Activated CD4-positive, alpha-beta T cell treated with anti-CD3 and anti-CD28 coated beads, Interleukin-2, amount 50 U/mL, for 16 hours (primary cell): ENCODE results near the gene UBA52.
"Not testable (repeated sequence)": the region's sequence is repeated elsewhere in the genome, so short reads cannot be mapped to it uniquely, and the experiment has no call there.

Source experiments
- DNase-seq: peaks from one replicate; pipeline ENCODE4 v3.0.0-alpha.2; 2020

UBA52 gene

DNA sequence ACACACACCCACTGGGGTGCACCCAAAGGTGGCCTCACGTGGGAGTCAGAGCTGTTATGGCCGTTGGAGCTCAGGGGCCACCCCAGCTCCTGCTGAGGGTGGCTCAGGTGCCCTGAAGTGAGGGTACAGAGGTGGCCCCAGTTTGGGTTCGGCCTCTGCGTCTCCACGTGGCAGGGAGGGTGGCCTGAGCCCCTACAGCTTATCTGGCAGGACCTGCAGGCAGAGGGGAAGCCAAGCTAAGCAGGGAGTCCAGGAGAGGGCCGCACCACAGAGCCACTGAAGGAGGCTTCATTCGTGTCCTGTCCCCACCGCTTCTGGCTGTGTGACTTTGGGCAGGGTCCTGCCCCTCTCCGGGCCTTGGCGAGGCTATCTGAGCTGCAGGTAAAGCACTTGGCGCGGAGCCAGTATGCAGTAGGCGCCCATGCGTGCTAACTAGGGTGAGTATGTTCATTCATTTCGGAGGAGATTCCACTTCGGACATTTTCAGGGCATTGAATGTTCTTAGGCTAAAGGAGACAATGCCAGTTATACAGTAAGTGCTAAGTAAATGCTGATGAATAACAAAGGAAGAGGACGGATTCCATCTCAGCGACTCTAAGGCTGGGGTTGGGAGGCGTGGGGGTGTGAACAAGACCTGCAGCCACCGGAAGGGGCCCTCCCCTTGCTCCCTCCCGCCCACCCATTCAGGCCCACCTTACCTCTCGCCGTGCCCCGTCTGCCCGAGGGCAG lies 21.9 kb downstream of the UBA52 start:
- DNase-seq: no peak

DNA sequence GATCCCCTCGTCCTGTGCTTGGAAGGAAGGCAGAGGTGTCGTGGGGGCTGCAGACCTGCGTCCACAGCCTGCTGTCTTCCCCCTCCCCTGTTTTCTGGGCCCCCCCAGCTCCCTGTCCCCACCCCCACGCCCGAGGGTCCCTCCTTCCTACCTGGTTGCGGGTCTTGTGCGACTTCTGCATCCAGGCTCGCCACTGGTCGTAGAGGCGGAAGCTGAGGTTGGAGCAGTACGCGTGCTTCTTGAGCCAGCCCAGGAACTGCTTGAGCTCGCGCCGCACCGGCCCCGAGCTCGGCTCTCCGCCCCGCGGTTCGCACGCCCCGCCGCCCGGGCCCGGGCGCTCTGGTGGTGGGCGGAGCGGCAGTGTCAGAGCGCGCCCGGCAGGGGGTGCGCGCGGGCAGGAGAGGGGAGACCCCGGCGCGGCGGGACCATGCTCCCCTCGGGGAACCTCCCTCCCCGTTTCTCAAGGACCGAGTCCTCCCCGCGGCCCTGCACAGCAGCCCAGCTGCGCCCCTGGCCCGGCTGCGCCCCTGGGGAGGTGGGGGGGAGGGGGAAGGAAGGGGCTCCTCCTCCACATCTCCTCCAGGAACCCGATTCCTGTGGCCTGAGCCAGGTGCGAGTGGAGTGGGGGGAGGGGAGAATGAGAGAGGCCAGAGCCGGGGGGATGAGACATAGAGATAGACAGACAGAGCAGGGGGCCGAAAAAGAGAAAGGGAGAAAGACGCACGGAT lies 22.6 kb downstream of the UBA52 start:
- DNase-seq: peak; percentile 65

DNA sequence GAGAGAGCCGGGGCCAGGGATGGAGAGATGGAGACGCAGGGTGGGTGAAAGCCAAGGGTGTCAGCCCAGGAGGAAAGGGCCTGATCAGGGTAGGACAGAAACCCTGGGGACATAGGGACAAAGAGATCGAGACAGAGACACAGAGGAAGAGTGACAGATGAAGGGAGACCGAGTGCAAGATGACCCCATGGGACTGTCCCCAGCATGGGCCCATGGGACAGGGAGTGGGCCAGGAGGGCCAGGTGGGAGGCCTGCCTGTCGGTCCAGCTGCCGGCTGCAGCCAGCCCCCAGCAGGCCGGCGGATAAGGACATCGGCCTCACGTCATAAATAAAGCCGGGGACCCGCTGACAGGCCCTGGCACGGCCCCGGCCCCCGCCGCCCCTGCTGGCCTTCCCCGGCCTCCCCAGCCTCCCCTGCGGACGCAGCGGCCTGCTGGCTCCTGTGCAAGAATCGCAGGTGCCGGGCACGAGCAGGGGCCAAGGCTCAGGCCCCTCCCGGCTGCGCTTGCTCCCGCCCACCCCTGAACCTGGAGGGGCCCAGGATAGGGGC lies 23.2 kb downstream of the UBA52 start:
- DNase-seq: no peak

DNA sequence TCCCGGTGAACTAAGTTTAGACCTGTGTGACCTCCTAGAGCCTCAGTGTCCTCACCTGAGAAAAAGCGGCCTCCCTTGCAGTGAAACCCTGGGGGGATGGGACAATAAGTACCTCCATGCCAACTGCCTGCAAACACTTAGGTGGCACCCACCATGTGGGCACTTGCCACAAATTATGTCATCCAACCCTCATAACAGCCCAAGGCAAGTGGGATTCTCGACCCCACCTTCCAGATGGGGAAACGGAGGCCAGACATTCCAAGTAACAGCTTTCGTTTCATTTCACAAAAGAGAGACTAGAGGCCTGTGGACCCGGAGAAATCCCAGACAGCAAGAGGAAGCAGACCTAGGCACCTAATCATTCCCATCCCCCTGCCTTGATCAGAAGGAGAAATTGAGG lies 23.8 kb downstream of the UBA52 start:
- no peak for DNase-seq

DNA sequence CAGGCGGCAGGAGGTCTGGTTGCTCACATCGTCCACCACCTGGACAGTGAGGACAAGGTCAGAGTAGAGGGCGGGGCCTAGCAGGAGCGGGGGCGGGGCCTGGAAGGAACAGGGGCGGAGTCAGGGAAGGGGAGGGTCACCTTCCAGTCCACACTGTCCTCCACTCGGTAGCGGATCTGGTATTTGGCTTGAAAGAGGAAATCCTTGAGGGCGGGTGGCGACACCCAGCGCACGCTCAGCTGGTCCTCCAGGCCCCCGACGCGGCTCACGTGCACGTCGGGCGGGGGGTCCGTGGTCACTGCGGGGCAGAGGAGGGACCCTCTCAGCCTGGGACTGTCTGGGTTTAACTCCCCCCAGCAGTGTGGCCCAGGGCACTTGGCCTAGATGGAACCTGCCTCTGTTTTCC lies 25.1 kb downstream of the UBA52 start:
- no peak for DNase-seq

DNA sequence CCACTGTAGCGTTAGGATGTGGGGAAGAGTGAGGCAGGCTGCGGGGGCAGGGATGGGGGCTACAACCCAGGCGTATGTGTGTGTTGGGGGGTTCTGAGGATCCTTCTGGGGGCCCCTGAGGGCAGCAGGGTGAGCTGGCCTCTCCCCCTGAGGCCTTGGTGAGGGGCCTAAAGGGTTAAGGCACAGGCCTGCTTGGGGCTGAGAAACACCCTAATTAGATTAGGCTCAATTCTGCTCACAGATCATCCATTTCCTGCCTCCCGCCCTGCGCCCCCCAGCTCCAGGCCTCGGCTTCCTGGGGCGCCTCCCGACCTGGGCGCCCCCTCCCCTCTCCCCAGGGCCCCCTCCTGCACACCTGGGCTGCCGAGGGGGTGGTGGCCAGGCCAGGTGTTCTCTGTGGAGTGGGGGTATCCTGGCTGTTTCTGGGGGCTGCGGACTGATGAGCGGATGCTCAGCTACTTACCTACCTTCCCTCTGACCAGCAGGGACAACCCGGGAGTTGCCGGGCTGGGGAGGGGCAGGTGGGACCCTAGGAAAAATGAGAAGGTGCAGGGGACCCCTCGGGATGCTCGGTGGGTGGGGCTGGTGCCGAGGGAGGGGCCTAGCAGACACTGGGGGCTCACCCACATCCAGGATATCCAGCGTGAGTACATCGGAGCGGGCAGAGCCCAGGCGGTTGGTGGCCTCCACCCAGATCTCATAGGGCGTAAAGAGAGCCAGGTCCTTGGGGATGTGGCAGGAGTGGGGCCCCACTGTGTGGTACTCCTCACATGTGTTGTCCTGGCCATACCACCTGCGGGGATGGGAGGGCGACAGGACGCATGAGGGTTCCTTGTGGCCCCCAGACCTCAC lies 26.4 kb downstream of the UBA52 start:
- no peak for DNase-seq

DNA sequence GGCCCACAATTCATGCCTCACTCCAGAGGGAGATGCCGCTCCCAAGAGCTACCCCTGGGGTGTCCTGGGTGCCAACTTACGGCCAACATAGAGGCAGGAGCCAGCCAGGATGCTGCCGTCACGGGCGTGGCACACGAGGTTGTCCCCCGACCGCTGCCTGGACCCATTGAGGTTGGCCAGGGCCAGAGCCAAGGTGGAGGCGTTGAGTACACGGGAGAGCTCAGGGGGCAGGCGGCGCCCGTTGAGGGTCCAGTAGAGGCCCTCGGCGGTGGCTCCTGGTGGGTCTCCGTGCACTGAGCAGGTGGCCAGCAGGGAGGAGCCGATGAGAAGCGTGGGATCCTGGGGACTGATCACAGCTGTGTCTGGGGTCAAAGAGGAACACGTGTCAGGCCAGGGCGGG lies 27.8 kb downstream of the UBA52 start:
- DNase-seq: no peak

DNA sequence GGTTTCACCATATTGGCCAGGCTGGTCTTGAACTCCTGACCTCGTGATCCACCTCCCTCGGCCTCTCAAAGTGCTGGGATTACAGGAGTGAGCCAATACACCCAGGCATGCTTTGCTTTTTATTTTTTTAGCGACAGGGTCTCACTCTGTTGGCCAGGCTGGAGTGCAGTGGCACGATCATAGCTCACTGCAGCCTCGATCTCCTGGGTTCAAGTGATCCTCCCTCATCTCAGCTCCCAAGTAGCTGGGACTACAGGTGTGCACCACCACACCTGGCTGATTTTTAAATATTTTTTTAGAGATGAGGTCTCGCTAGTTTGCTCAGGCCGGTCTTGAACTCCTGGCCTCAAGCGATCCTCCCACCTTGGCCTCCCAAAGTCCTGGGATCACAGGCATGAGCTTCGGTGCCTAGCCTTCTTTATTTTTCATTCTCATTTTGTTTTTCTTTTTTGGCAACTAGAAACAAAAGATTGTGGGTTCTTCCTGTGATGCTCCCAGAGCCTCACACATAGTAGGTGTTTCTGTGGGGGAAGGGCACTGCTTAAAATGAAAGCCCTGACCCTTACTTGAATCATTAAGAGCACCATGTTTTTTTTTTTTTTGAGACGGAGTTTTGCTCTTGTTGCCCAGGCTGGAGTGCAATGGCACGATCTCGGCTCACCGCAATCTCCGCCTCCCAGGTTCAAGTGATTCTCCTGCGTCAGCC lies 29.2 kb downstream of the UBA52 start:
- DNase-seq: not testable (repeated sequence)

DNA sequence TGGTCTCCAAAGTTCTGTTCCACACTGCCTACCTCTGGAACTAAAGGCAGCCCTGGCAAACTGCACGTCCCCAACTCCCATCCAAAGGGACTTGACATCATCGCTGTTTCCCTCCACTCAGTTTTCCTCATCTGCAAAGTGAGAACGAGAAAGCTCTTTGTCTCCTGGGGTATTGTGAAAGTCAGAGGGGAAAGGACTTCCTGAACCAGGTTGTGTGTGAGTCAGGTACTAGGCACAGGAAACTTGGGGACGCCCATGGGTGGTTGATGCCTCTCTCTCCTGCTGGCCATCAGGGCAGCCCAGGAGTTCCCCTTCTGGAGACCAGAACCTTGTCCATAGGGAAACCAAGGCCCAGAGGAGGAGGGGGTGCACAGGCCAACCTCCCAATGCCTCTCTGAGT lies 30.2 kb downstream of the UBA52 start:
- no peak for DNase-seq

DNA sequence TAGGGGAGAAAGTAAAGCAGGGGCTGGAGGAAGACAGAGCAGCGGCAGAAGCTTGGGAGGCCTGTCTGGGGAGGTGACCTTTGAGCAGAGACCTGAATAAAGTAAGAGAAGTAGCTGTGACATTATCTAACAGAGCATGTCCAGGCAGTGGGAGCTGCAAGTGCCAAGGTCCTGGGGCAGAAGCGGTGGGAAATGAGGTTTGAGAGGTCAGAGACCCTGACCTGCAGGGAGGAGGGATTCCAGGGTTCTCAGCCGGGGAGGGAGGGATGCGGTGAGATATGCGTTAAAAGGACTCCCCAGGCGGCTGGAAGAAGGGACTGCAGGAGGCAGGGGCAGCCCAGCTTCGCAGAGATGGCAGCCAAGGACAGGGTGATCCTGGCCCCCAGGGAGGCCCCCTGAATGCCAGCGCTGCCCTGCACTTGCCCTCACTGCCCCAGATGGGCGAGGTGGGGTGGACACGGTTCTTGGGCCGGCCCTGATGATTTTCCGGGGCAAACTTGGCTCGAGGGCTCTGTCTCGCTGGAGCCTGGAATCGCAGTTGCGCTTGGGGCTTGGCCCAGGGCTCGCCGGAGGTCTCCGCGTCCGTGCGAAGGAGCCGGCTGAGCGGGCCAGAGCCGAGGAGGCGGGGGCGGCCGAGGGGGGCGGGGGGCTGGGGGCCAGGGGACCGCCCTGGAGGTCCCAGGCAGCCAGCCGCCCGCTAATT lies 31.7 kb downstream of the UBA52 start:
- no peak for DNase-seq

DNA sequence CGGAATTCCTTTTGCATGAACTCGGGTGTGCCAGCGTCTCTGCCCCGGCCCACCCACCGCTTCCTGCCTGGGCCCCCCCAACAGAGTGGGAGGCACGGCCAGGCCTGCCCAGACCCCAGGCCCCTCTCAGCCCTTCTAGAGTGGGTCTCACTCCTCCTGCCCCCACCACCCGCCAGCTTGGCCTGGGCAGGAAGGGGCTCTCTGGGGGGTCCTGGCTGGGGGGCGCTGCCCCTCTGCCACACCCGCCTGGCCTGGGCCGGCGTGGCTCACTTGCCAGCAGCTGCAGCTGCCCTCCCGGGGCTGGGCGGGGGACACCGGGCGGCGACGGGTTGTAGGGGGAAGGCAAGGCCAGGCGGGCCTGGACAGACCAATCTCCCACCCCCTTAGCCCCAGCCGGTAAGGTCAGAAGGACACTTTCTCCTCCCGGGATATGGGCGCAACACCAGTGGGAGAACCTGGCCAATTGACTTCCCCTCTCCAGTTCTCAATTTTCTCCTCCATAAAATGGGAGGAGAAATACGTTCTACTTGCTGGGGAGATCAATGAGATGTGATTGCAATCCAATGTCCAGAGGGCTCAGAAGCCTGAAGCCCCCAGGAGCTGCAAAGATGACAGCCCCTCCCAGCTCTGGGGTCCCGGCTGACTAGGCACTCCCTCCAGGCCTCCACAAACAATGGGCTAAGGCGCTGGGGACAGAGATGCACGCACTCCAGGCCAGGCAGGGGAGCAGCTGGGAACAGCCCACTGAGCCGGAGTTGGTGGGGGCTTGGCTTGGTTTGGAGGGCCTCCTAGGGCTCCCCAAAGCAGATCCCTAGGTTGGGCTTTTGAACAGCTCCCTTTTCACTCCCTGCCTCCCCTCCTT lies 32.5 kb downstream of the UBA52 start:
- no peak for DNase-seq

DNA sequence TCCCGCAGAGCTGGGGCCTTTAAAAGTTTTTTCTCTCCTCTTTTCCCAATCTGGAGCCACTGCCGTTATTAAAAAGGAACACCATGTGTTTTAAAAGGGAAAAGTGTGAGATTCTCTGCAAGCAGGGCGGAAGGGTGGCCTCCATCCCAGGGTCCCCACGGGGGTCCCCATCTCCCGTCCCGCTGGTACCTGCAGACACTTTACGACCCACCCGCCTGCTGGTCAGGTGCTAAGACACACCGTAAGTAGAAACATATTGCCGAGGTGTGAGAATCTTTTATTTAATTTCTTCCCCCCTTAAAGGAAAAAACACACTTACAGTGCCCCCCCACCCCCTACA lies 33.1 kb downstream of the UBA52 start:
- DNase-seq: no peak

DNA sequence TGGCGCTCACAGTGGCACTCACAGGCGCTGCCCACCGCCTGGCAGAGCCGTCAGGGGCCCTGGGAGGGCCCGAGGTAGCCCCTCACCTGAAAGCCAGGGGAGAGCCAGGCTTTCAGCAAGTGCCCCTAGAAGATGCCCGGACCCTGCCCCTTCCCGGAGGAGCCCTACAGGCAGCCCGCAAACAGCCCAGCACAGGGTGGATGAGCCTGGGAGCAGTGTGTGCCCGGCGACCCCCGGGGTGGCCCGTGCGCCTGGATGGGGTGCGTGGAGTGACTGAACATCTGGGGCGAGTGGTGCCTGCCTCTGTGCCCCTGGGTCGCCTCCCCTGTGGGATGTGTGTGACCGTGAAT lies 33.5 kb downstream of the UBA52 start:
- DNase-seq: no peak

DNA sequence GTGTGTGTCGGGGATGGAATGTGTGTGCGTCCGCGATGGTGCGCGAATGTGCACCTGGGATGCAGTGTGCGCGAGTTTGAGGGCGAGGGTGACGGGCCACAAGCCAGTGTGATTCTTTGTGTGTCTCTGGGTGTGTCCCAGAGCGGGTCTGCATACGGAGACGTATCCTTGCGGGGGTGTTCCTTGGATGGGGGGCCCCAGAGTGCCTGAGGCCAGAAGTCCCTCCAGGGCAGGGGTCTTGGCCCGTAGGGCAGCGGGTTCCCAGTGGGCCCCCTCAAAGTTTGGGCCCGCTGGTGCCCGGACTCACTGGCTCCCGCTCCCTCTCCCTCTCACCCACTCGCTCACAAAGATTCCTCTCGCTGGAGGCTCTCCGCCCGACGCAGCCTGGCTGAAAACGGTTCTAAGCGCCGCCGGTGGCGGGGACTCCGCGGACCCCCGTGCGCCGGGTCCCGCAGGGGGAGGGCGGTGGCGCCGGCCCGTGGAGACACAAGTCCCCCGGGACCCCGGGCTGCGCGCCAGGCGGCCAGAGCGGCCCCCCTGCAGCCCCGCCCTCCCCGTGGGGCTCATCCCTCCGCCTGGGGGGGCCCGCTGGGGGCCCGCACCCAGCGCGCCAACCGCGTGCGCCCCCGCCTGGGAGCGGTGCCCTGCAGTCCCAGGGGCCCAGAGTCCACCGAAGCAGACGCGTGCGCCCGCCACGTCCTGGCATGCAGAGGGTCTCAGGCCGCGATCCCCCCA lies 34.1 kb downstream of the UBA52 start:
- DNase-seq: no peak

DNA sequence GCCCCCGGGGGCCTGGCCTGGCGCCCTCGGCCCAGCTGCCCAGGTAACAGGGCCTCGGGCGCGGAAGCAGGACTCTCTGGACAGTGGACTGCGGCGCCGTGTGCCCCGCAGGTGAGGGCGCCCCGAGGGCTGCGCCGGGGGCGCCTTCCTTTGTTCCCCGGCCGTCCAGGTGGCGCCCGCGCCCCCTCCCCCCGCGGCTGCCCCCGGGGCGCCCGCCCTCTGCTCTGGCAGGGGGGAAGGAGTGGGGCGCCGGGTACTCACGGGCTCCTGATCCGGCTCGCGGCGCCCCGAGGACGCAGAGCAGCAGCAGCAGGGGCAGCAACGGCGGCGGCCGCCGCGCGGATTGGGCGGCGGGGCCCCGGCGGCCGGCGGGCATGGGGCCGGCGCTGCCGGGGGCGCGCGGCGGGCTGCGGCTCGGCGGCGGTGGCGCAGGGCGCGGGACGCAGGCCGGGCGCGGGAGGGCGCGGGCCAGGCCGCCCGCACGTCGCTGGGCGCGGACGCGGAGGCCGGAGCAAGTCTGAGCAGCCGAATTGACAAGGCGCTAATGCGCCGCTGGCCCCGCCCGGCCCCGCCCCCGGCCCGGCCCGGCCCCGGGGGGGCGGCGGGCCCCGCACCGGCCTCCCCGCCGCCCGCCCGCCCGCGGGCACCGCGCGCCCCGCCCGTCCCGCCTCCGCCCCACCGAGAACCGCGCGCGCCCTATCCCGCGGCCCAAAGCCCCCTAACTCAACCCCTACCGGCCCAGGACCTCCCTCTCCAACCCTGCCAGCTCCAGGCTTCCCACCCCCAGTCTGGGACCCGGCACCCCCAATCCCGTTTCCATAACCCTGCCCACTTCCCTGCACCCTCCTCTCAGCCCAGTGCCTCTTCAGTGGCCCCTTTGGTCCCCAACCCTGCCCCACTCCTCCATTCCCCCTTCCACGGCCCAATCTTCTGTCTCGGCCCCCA lies 34.9 kb downstream of the UBA52 start, which contains the start of gene CRLF1:
Gene CRLF1, minus strand, starts transcription at position 519 of the 945 bp plus-strand sequence. Its CDS starts 143 bp downstream, at position 376.
- no peak for DNase-seq

DNA sequence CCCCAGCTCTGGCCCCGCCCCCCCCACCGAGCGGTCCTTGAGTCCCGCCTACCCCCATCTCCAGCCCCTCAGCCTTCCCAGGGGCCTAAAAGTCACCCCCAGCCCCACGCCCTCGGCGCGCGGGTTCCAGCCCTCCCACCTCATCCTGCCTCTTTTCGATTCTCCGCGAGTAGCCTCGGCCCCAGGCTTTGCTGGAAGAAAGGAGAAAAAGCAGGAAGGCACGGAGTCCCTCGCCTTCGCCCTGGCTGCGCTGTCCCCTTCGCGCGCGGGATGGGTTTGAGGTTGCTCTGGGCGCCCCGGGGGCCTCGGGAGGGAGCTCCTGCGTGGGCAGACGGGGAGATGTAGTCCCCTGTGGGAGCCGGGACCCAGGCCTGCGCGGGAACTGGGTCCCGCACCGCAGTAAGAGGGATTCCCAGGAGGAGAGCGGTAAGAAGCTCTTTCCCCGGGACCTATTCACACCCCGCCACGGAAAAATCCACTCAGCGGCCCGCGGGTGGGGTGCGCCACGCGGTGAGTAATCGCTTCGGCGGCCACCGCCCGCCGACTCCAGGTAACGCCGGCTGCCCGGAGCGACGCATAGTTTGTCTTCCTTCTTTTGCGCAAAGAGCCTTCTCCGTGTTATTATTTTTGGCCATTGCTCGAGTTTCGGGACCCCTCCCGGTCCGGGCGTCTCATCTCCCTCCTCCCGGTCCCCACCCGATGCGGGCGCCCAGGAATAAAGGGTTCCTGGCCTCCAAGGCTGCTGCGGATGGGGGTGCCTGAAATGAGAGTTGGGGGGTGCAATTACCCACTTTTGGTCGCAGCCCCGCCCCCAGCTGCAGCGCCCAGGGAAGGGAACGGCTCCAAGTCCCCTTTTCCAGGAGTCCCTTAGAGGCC lies 35.8 kb downstream of the UBA52 start:
- DNase-seq: no peak

DNA sequence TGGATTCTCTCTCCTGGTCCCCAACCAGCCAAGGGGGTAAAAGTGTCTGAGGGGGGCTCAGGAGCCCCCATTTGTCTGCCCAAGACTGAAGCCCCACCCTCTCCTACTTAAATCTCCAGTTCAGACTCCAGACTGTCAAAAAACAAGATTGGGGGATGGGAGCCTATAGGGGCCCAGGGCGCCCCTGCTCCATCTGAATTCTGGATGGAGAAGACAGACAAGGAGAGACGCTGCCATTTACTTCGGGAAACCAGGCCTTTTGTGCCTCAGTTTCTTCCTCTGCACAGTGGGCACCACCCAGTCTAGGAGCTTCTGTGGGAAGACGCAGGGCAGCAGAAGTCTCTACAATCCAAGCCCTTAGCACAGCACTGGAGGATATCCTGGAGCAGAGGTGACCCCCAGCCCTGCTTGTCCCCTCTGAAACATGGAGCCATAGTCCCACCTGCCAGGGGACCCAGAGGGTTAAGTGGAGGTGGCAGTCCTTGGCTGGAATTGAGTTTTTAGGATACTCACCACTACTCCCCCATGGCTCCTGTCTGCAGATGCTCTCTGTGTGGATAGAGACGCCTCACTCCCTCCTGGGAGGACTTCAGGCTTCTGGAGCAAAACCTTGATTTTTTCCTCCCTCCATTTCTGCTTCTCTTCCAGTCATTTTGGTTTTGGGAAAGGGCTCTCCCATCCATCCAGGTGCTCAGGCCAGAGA lies 36.6 kb downstream of the UBA52 start:
- DNase-seq: no peak
